Measurements from ENCODE around the gene TNFRSF4. TPM values are rescaled to one million over a fixed set of nuclear protein-coding genes. Genes with fewer than 3 reads are reported as not detected.

The TNFRSF4 gene
- total and polyA plus RNA-seq, 2 of the 8 experiments (the other 6 are each of a cell fraction or from before 2014, with no cell fraction given) = 0.06 TPM; not detected in 1

GRCh38 chr1:1255078-1255477 is 41.1 kb upstream of the TNFRSF4 start (continued):
- TF ChIP-seq MAFK (IDR thresholded peaks at IDR 0.05; ENCODE audit: low read depth, low read length) (no peak), FOSL1 (IDR thresholded peaks at IDR 0.05; ENCODE audit: insufficient read depth, low read depth, low read length) (no peak), EZH2 (IDR thresholded peaks at IDR 0.05; ENCODE audit: low read depth, low read length, severe bottlenecking) (no peak), POLR2A (IDR thresholded peaks at IDR 0.05; ENCODE audit: control extremely low read depth in 1 of 2, low read depth in 2 of 2, low read length in 2 of 2) (no peak), SP1 (IDR thresholded peaks at IDR 0.05; ENCODE audit: low read depth, low read length) (no peak), CHD1 (IDR thresholded peaks at IDR 0.05; ENCODE audit: low read depth, low read length) (no peak), CHD2 (IDR thresholded peaks at IDR 0.05; ENCODE audit: low read length) (no peak)
